Keratinocyte (primary cell): ENCODE measurements around the gene BNIP2. TPM values are rescaled to one million over a fixed set of nuclear protein-coding genes. Genes with fewer than 3 reads are reported as not detected.
A peak's percentile ranks its signal among the peaks of the same experiment; 100 is the strongest.

Experiments used
- DNase-seq: peaks from one replicate; pipeline ENCODE4 v3.0.0-alpha.2; 2011; ENCODE audit warnings: low read depth, missing footprints, low spot score
- FAIRE-seq: peaks from 2 replicates; lab custom pipeline; 2011; peaks lifted over from hg19 to GRCh38; lab: Jason Lieb, UNC
- H2AFZ ChIP-seq: 2 replicates; pipeline ENCODE4 v1.6.0; 2012; ENCODE audit warnings: low read length, control low read depth, inconsistent platforms; ENCODE audit not compliant: control insufficient read depth
- H3K27ac ChIP-seq: 2 replicates; pipeline ENCODE4 v1.5.1; 2011; ENCODE audit warnings: low read length; ENCODE audit not compliant: control insufficient read depth, insufficient read depth
- H3K27me3 ChIP-seq: 3 replicates; pipeline ENCODE4 v1.6.0; 2011; ENCODE audit warnings: low read length; ENCODE audit not compliant: control insufficient read depth, insufficient read depth; ENCODE audit errors: extremely low read depth
- H3K36me3 ChIP-seq, 2 experiments: 2 replicates in 1 of 2; 3 replicates in 1 of 2; pipeline ENCODE4 v1.5.1; 2011; ENCODE audit warnings: low read length in 2 of 2, mild to moderate bottlenecking in 1 of 2; ENCODE audit not compliant: control insufficient read depth in 2 of 2, insufficient read depth in 2 of 2; ENCODE audit errors: extremely low read depth in 1 of 2
- H3K4me1 ChIP-seq: 3 replicates; pipeline ENCODE4 v1.5.1; 2011; ENCODE audit warnings: low read length; ENCODE audit not compliant: control insufficient read depth, insufficient read depth; ENCODE audit errors: extremely low read depth
- H3K4me2 ChIP-seq: 3 replicates; pipeline ENCODE4 v1.6.0; 2011; ENCODE audit warnings: low read depth, low read length; ENCODE audit not compliant: control insufficient read depth, insufficient read depth; ENCODE audit errors: extremely low read depth
- H3K4me3 ChIP-seq, 3 experiments: fragments of 200-600 bp in 1 of 3; sonication (generic) in 1 of 3; 2 replicates in 2 of 3; 3 replicates in 1 of 3; pipeline ENCODE4 v1.5.1; 2011 to 2016; ENCODE audit warnings: low read length in 3 of 3, mild to moderate bottlenecking in 3 of 3, control low read depth in 2 of 3, inconsistent platforms in 1 of 3, low read depth in 1 of 3, mixed read lengths in 1 of 3, mixed run types in 1 of 3, moderate library complexity in 1 of 3; ENCODE audit not compliant: control insufficient read depth in 2 of 3, insufficient read depth in 2 of 3; ENCODE audit errors: extremely low read depth in 1 of 3
- H3K79me2 ChIP-seq: 2 replicates; pipeline ENCODE4 v1.6.0; 2012; ENCODE audit warnings: low read length; ENCODE audit not compliant: control insufficient read depth, insufficient read depth
- H3K9ac ChIP-seq: 3 replicates; pipeline ENCODE4 v1.6.0; 2011; ENCODE audit warnings: low read length; ENCODE audit not compliant: control insufficient read depth, insufficient read depth; ENCODE audit errors: extremely low read depth
- H3K9me1 ChIP-seq: 3 replicates; pipeline ENCODE4 v1.6.0; 2011; ENCODE audit warnings: low read length; ENCODE audit not compliant: control insufficient read depth, insufficient read depth; ENCODE audit errors: extremely low read depth
- H3K9me3 ChIP-seq: 2 replicates; pipeline ENCODE4 v1.5.1; 2012; ENCODE audit warnings: low read depth, low read length; ENCODE audit not compliant: control insufficient read depth
- H4K20me1 ChIP-seq: 3 replicates; pipeline ENCODE4 v1.6.0; 2011; ENCODE audit warnings: low read length; ENCODE audit not compliant: control insufficient read depth, insufficient read depth; ENCODE audit errors: extremely low read depth
- CTCF ChIP-seq, 3 experiments: IDR thresholded peaks in 1 of 3; conservative IDR thresholded peaks in 1 of 3; optimal IDR thresholded peaks in 1 of 3; 2 replicates in 2 of 3; 3 replicates in 1 of 3; pipeline versions ENCODE3 to v1.5.1; 2011; ENCODE audit warnings: low read length in 3 of 3, mild to moderate bottlenecking in 3 of 3, moderate library complexity in 2 of 3, control low read depth in 1 of 3, inconsistent platforms in 1 of 3; ENCODE audit not compliant: insufficient read depth in 2 of 3; ENCODE audit errors: extremely low read depth in 1 of 3
- EZH2 ChIP-seq: IDR thresholded peaks from one replicate; pipeline ENCODE4 v1.6.1; 2012; ENCODE audit warnings: inconsistent platforms, mild to moderate bottlenecking, low read length, moderate library complexity
- dilution Hi-C: fragments of 300-500 bp; cut with MboI; formaldehyde crosslinking; loops from one replicate; pipeline ENCODE4 v1.7.0; 2020; ENCODE audit warnings: low sequenced_read_pairs; ENCODE audit not compliant: extremely low pct_ligation_motif_present
- polyA plus RNA-seq, 5 experiments: library from polyadenylated mRNA; depleted of rRNA in 3 of 5; stranded (reverse) in 3 of 5; stranded (forward) in 1 of 5; unstranded in 1 of 5; fragments of >200 nt; gene quantifications; 1 replicate in 1 of 5; 2 replicates in 3 of 5; 3 replicates in 1 of 5; pipeline versions ENCODE4 v1.2.1 to v1.2.3, GENCODE V29; 2011 to 2012; ENCODE audit warnings: missing spikeins in 2 of 5, low read depth in 1 of 5, low replicate concordance in 1 of 5

Gene BNIP2
- polyA plus RNA-seq, 1 donor (not counting 4 experiments of a cell fraction or from before 2014, with no cell fraction given), result 57.4 TPM

GRCh38 chr15:59662260-59662659 lies 26.9 kb downstream of the BNIP2 start:
- Histone ChIP-seq H3K9ac (no peak overlapping the region), H3K9me3 (no peaks in the 10 kb centered on the region), H3K79me2 (peaks cover under 1% of the 10 kb centered on the region), H3K27me3 (no peaks in the 10 kb centered on the region), H2AFZ (no peak overlapping the region), H3K27ac (no peak overlapping the region), H4K20me1 (no peaks in the 10 kb centered on the region), H3K4me3 (no peak overlapping the region), H3K4me1 (no peaks in the 10 kb centered on the region), H3K9me1 (no peaks in the 10 kb centered on the region), H3K36me3 (peaks cover 0 to 2% of the 10 kb centered on the region in 2 experiments), H3K4me2 (no peak overlapping the region)
- dilution Hi-C loops, result no loop called here
- FAIRE-seq, result no peak
- no peak for TF ChIP-seq CTCF (optimal IDR thresholded peaks at IDR 0.05 in 1 of 3, IDR thresholded peaks at IDR 0.05 in 1 of 3, conservative IDR thresholded peaks at IDR 0.05 in 1 of 3; ENCODE audit: extremely low read depth in 1 of 3, insufficient read depth in 2 of 3, low read length in 3 of 3)
- DNase-seq, result no peak

- H3K4me1 ChIP-seq, result peaks cover 9% of the 10 kb centered on the region
- peaks cover 0 to 2% of the 10 kb centered on the region in 2 experiments for H3K36me3 ChIP-seq
- no peak overlapping the region for H3K4me2 ChIP-seq
- TF ChIP-seq EZH2, result no peak
- no peak for TF ChIP-seq CTCF (optimal IDR thresholded peaks at IDR 0.05 in 1 of 3, IDR thresholded peaks at IDR 0.05 in 1 of 3, conservative IDR thresholded peaks at IDR 0.05 in 1 of 3; ENCODE audit: extremely low read depth in 1 of 3, insufficient read depth in 2 of 3, low read length in 3 of 3)
- no peak overlapping the region for H3K9ac ChIP-seq
- H3K79me2 ChIP-seq, result peaks cover 29% of the 10 kb centered on the region
- dilution Hi-C loops, result no loop called here
- no peaks in the 10 kb centered on the region for H3K9me1 ChIP-seq
- FAIRE-seq (peak; percentile 59), DNase-seq (no peak)
- no peak overlapping the region for H3K4me3 ChIP-seq
- no peak overlapping the region for H3K27ac ChIP-seq
- no peak overlapping the region for H2AFZ ChIP-seq
- H3K9me3 ChIP-seq, result no peaks in the 10 kb centered on the region
- H4K20me1 ChIP-seq, result no peaks in the 10 kb centered on the region
- no peaks in the 10 kb centered on the region for H3K27me3 ChIP-seq
Observed at GRCh38 chr15:59659366-59659765, 29.8 kb downstream of the BNIP2 start.
